ENCODE results near the gene CDX1. TPM values are rescaled to one million over a fixed set of nuclear protein-coding genes. Genes with fewer than 3 reads are reported as not detected.

Gene CDX1
- polyA plus RNA-seq, 4 donors = 205 to 308 (median 228) TPM

DNA sequence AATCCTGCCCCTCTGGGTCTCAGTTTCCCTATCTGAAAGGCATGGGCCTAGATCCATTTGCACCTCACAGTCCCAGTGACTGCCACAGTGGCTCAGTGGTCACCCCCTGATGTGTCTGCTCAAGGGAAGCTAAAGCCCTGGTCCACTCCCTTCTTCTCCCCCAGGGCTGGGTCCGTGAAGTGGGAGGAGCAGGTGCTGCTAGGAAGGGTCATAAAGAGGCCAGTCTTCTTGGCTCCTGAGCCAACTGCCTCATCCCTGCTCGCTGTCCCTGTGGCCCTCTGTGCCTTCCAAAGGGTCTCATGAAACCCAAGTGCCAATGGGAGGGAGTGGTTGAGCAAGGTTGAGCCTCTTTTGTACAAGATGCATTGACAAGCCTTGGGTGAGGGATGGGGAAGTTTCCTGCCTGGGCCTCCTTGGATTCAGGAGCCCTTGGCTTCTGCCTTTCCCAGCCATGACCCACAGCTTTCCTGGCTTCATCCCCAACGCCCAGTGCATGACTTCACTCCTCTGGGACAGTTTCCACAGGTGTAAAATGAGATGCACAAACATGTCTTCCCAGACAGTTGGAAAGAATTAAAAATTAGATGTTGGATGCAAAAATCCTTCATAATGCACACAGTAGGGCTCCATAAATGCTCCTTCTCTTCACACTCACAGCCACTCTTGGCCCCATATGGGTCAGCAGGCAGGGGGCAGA, 21.7 kb downstream of the CDX1 start:
- Histone ChIP-seq H3K9me3 (ENCODE audit: control insufficient read depth in 2 of 2, insufficient read depth in 1 of 2, low read depth in 1 of 2, low read length in 1 of 2) (no peaks in the 10 kb centered on the region), H3K4me3 (ENCODE audit: low read depth in 1 of 3, low read length in 3 of 3) (no peak overlapping the region), H3K4me1 (ENCODE audit: control insufficient read depth in 3 of 3, insufficient read depth in 2 of 3, low read depth in 1 of 3, low read length in 2 of 3) (peaks cover 17 to 76% (median 17%) of the 10 kb centered on the region in 3 donors), H3K36me3 (ENCODE audit: control insufficient read depth in 3 of 3, insufficient read depth in 2 of 3, low read depth in 1 of 3, low read length in 3 of 3) (peaks cover 0 to 34% (median 3%) of the 10 kb centered on the region in 3 donors), H3K27ac (ENCODE audit: low read depth in 1 of 3, low read length in 2 of 3) (peak overlapping the region in 1 of 3 donors; percentile 93), H3K27me3 (ENCODE audit: control insufficient read depth in 3 of 3, insufficient read depth in 3 of 3, low read length in 3 of 3) (peaks cover 0 to 15% (median 0%) of the 10 kb centered on the region in 3 donors)
- no peak for FAIRE-seq
- 16 to 46% (median 27%) methylated on average over 3 of the region's 3 CpGs for WGBS, 3 donors
- peak; percentile 43 to 71 for DNase-seq

GRCh38 chr5:150189326-150189725, 22.7 kb downstream of the CDX1 start:
- peaks cover 0 to 15% (median 0%) of the 10 kb centered on the region in 3 donors for H3K27me3 ChIP-seq (ENCODE audit: control insufficient read depth in 3 of 3, insufficient read depth in 3 of 3, low read length in 3 of 3)
- no peak overlapping the region for H3K27ac ChIP-seq (ENCODE audit: low read depth in 1 of 3, low read length in 2 of 3)
- H3K4me3 ChIP-seq (ENCODE audit: low read depth in 1 of 3, low read length in 3 of 3) = peak overlapping the region in 1 of 3 donors; percentile 41
- no peak for FAIRE-seq
- no peak for DNase-seq
- peaks cover 0 to 24% (median 3%) of the 10 kb centered on the region in 3 donors for H3K36me3 ChIP-seq (ENCODE audit: control insufficient read depth in 3 of 3, insufficient read depth in 2 of 3, low read depth in 1 of 3, low read length in 3 of 3)
- no peaks in the 10 kb centered on the region for H3K9me3 ChIP-seq (ENCODE audit: control insufficient read depth in 2 of 2, insufficient read depth in 1 of 2, low read depth in 1 of 2, low read length in 1 of 2)
- peaks cover 13 to 65% (median 14%) of the 10 kb centered on the region in 3 donors for H3K4me1 ChIP-seq (ENCODE audit: control insufficient read depth in 3 of 3, insufficient read depth in 2 of 3, low read depth in 1 of 3, low read length in 2 of 3)
- WGBS, 3 donors = 42 to 61% (median 47%) methylated on average over 3 of the region's 3 CpGs

GRCh38 chr5:150189728-150190502, 23.3 kb downstream of the CDX1 start, which contains the start of gene SLC6A7:
Gene SLC6A7 (plus strand): TSS chr5:150190062. CDS start chr5:150190328, 266 bp downstream.
- DNase-seq (peak; percentile 43 to 52), FAIRE-seq (no peak)
- Histone ChIP-seq H3K4me1 (ENCODE audit: control insufficient read depth in 3 of 3, insufficient read depth in 2 of 3, low read depth in 1 of 3, low read length in 2 of 3) (peaks cover 12 to 60% (median 13%) of the 10 kb centered on the region in 3 donors), H3K9me3 (ENCODE audit: control insufficient read depth in 2 of 2, insufficient read depth in 1 of 2, low read depth in 1 of 2, low read length in 1 of 2) (no peaks in the 10 kb centered on the region), H3K36me3 (ENCODE audit: control insufficient read depth in 3 of 3, insufficient read depth in 2 of 3, low read depth in 1 of 3, low read length in 3 of 3) (peaks cover 0 to 24% (median 3%) of the 10 kb centered on the region in 3 donors), H3K27ac (ENCODE audit: low read depth in 1 of 3, low read length in 2 of 3) (peak within 1 kb of the TSS in 1 of 3 donors; percentile 93), H3K27me3 (ENCODE audit: control insufficient read depth in 3 of 3, insufficient read depth in 3 of 3, low read length in 3 of 3) (peaks cover 0 to 15% (median 0%) of the 10 kb centered on the region in 3 donors), H3K4me3 (ENCODE audit: low read depth in 1 of 3, low read length in 3 of 3) (peak within 1 kb of the TSS in 2 of 3 donors; percentile 3 to 41)
- 2 to 10% (median 7%) methylated on average over 52 to 58 of the region's 58 CpGs for WGBS, 3 donors

DNA sequence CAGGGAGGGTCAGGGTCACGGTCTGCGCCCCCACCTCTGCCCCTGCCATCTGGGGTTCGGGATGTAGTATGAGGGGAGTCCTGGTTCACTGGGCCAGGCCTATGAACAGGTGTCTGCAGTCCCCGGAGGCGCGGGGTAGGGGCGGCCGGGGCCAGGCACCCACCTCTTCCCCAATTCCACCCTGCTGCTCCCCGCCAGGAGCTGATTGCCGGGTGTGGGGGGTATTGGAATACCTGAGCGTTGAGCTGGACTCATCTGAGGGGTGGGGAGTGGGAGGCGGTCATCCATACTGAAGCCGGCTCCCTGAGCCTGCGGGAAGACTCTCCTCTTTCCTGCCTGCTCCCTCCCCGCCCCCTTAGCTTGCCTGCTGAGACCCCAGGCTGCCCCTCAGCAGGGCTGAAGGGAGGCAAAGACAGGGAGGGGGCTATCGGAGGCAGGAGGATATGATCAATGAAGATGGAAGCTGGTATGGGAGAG, 24.0 kb downstream of the CDX1 start:
- Histone ChIP-seq H3K4me3 (ENCODE audit: low read depth in 1 of 3, low read length in 3 of 3) (peak overlapping the region in 1 of 3 donors; percentile 23), H3K27ac (ENCODE audit: low read depth in 1 of 3, low read length in 2 of 3) (no peak overlapping the region), H3K27me3 (ENCODE audit: control insufficient read depth in 3 of 3, insufficient read depth in 3 of 3, low read length in 3 of 3) (peaks cover 0 to 15% (median 0%) of the 10 kb centered on the region in 3 donors), H3K9me3 (ENCODE audit: control insufficient read depth in 2 of 2, insufficient read depth in 1 of 2, low read depth in 1 of 2, low read length in 1 of 2) (no peaks in the 10 kb centered on the region), H3K36me3 (ENCODE audit: control insufficient read depth in 3 of 3, insufficient read depth in 2 of 3, low read depth in 1 of 3, low read length in 3 of 3) (peaks cover 0 to 27% (median 3%) of the 10 kb centered on the region in 3 donors), H3K4me1 (ENCODE audit: control insufficient read depth in 3 of 3, insufficient read depth in 2 of 3, low read depth in 1 of 3, low read length in 2 of 3) (peaks cover 11 to 54% (median 12%) of the 10 kb centered on the region in 3 donors)
- 43 to 54% (median 51%) methylated on average over 14 to 16 of the region's 16 CpGs for WGBS, 3 donors
- DNase-seq (no peak), FAIRE-seq (no peak)

GRCh38 chr5:150190987-150191386, 24.4 kb downstream of the CDX1 start:
- H3K27ac ChIP-seq (ENCODE audit: low read depth in 1 of 3, low read length in 2 of 3) = no peak overlapping the region
- peaks cover 7 to 50% (median 8%) of the 10 kb centered on the region in 3 donors for H3K4me1 ChIP-seq (ENCODE audit: control insufficient read depth in 3 of 3, insufficient read depth in 2 of 3, low read depth in 1 of 3, low read length in 2 of 3)
- no peaks in the 10 kb centered on the region for H3K9me3 ChIP-seq (ENCODE audit: control insufficient read depth in 2 of 2, insufficient read depth in 1 of 2, low read depth in 1 of 2, low read length in 1 of 2)
- H3K4me3 ChIP-seq (ENCODE audit: low read depth in 1 of 3, low read length in 3 of 3) = no peak overlapping the region
- 35 to 53% (median 42%) methylated on average over 2 of the region's 2 CpGs for WGBS, 3 donors
- H3K27me3 ChIP-seq (ENCODE audit: control insufficient read depth in 3 of 3, insufficient read depth in 3 of 3, low read length in 3 of 3) = peaks cover 0 to 15% (median 0%) of the 10 kb centered on the region in 3 donors
- FAIRE-seq (no peak), DNase-seq (no peak)
- peaks cover 0 to 27% (median 3%) of the 10 kb centered on the region in 3 donors for H3K36me3 ChIP-seq (ENCODE audit: control insufficient read depth in 3 of 3, insufficient read depth in 2 of 3, low read depth in 1 of 3, low read length in 3 of 3)

DNA sequence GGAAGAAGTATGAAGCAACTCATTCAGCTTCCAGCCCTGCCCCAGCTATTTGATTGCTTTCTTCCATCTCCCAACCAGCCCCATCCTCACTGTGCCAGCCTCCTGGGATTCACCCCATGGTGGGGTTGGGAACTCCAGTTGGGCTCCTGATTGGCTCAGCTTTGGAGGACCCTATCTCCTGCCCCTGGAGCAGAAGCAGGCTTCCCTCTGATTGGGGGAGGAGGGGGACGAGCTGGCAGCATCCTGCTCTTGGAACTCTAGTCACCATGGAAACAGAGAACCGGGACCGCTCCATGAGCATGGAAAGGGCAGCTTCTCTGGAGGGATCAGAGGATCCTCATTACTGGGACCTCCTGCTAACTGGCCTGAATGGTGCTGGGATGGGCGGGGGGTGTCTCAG, 25.9 kb downstream of the CDX1 start:
- Histone ChIP-seq H3K27ac (ENCODE audit: low read depth in 1 of 3, low read length in 2 of 3) (no peak overlapping the region), H3K4me1 (ENCODE audit: control insufficient read depth in 3 of 3, insufficient read depth in 2 of 3, low read depth in 1 of 3, low read length in 2 of 3) (peaks cover 0 to 35% (median 3%) of the 10 kb centered on the region in 3 donors), H3K4me3 (ENCODE audit: low read depth in 1 of 3, low read length in 3 of 3) (no peak overlapping the region), H3K9me3 (ENCODE audit: control insufficient read depth in 2 of 2, insufficient read depth in 1 of 2, low read depth in 1 of 2, low read length in 1 of 2) (no peaks in the 10 kb centered on the region), H3K27me3 (ENCODE audit: control insufficient read depth in 3 of 3, insufficient read depth in 3 of 3, low read length in 3 of 3) (peaks cover 0 to 15% (median 0%) of the 10 kb centered on the region in 3 donors), H3K36me3 (ENCODE audit: control insufficient read depth in 3 of 3, insufficient read depth in 2 of 3, low read depth in 1 of 3, low read length in 3 of 3) (peaks cover 0 to 29% (median 0%) of the 10 kb centered on the region in 3 donors)
- 77 to 91% (median 87%) methylated on average over 4 of the region's 4 CpGs for WGBS, 3 donors
- FAIRE-seq (no peak), DNase-seq (no peak)

DNA sequence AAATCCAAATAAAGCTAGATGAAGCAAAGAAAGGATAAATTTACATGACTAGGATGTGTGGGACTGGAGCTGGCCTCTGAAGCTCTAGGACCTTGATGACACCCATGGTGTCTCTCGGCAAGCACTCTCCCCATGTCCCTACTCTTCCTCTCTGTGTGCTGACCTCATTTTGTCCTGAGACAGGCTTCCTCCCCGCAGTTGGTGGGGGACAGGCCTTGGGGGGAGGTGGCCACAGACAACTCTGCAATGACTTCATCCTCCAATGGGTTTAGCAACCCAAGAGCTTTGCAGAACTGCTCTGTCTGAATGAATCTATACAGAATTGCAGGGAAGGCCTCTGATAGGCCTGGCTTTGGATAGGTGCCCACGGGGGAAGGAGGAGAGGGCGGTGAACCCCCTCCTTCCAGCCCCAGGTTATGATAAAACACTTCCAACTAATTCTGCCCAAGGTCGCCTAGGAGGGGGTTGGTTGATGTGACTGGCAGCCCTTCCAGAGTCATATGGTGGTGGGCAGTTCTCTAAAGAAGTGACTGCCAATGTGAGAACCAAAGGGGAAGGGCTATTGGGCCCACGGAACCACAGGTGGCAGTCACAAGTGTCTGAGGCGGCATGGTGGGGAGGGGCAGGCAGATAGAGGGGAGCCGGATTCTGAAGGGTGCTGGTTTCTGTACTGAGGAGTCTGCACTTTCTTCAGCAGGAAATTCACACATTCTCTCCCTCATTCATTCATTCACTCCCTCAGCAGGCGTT, 29.3 kb downstream of the CDX1 start:
- H3K27ac ChIP-seq (ENCODE audit: low read depth in 1 of 3, low read length in 2 of 3) = no peak overlapping the region
- DNase-seq = no peak
- H3K4me3 ChIP-seq (ENCODE audit: low read depth in 1 of 3, low read length in 3 of 3) = no peak overlapping the region
- peaks cover 0 to 2% (median 0%) of the 10 kb centered on the region in 3 donors for H3K4me1 ChIP-seq (ENCODE audit: control insufficient read depth in 3 of 3, insufficient read depth in 2 of 3, low read depth in 1 of 3, low read length in 2 of 3)
- H3K9me3 ChIP-seq (ENCODE audit: control insufficient read depth in 2 of 2, insufficient read depth in 1 of 2, low read depth in 1 of 2, low read length in 1 of 2) = no peaks in the 10 kb centered on the region
- 80 to 85% (median 81%) methylated on average over 9 of the region's 9 CpGs for WGBS, 3 donors
- H3K27me3 ChIP-seq (ENCODE audit: control insufficient read depth in 3 of 3, insufficient read depth in 3 of 3, low read length in 3 of 3) = peaks cover 0 to 1% (median 0%) of the 10 kb centered on the region in 3 donors
- H3K36me3 ChIP-seq (ENCODE audit: control insufficient read depth in 3 of 3, insufficient read depth in 2 of 3, low read depth in 1 of 3, low read length in 3 of 3) = peaks cover 0 to 38% (median 0%) of the 10 kb centered on the region in 3 donors
- FAIRE-seq = no peak
